Osteocyte (in vitro differentiated cells): Measurements from ENCODE around the gene HTR1B. TPM values are rescaled to one million over a fixed set of nuclear protein-coding genes. Genes with fewer than 3 reads are reported as not detected.
A peak's percentile ranks its signal among the peaks of the same experiment; 100 is the strongest.

ENCODE experiments used
- DNase-seq: peaks from one replicate; pipeline ENCODE4 v3.0.0; 2021; ENCODE audit warnings: mixed read lengths; ENCODE audit not compliant: unreplicated experiment; ENCODE audit errors: extremely low spot score
- H3K27ac Mint-ChIP-seq: one replicate; pipeline ENCODE4 v1.8.0; 2021; ENCODE audit warnings: mild to moderate bottlenecking, mixed read lengths; ENCODE audit not compliant: unreplicated experiment
- H3K27me3 Mint-ChIP-seq: one replicate; pipeline ENCODE4 v1.8.0; 2021; ENCODE audit warnings: mixed read lengths; ENCODE audit not compliant: unreplicated experiment
- H3K36me3 Mint-ChIP-seq: one replicate; pipeline ENCODE4 v1.8.0; 2021; ENCODE audit warnings: mixed read lengths; ENCODE audit not compliant: unreplicated experiment
- H3K4me1 Mint-ChIP-seq: one replicate; pipeline ENCODE4 v1.8.0; 2021; ENCODE audit warnings: mixed read lengths; ENCODE audit not compliant: unreplicated experiment
- H3K4me3 Mint-ChIP-seq: one replicate; pipeline ENCODE4 v1.8.0; 2021; ENCODE audit warnings: mild to moderate bottlenecking, moderate library complexity, mixed read lengths; ENCODE audit not compliant: unreplicated experiment
- H3K9me3 Mint-ChIP-seq: one replicate; pipeline ENCODE4 v1.8.0; 2021; ENCODE audit warnings: mixed read lengths; ENCODE audit not compliant: unreplicated experiment
- CTCF ChIP-seq: fragments of 200-600 bp; sonication (generic); IDR thresholded peaks from 2 replicates; pipeline ENCODE4 v1.5.0; 2021; ENCODE audit warnings: antibody characterized with exemption, mild to moderate bottlenecking, moderate library complexity
- long read RNA-seq: library from polyadenylated mRNA; unstranded; transcript quantifications from one replicate; pipeline ENCODE4 v2.0.0, GENCODE V29; 2021
- total RNA-seq: library from RNA; stranded (reverse); gene quantifications from 2 replicates; pipeline ENCODE4 v1.2.1, GENCODE V29; 2021

The HTR1B gene, protein sequence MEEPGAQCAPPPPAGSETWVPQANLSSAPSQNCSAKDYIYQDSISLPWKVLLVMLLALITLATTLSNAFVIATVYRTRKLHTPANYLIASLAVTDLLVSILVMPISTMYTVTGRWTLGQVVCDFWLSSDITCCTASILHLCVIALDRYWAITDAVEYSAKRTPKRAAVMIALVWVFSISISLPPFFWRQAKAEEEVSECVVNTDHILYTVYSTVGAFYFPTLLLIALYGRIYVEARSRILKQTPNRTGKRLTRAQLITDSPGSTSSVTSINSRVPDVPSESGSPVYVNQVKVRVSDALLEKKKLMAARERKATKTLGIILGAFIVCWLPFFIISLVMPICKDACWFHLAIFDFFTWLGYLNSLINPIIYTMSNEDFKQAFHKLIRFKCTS
- 11.4 and 13.3 TPM in 2 replicates for total RNA-seq
- long read RNA-seq, result 0 reads

GRCh38 chr6:77463308-77463860 is at the start of gene HTR1B:
Gene HTR1B, minus strand, starts transcription at chr6:77463491. Its CDS starts 88 bp downstream, at chr6:77463403.
- no peak for TF ChIP-seq CTCF
- H3K27me3 Mint-ChIP-seq, result no peaks in the 10 kb centered on the region
- H3K4me1 Mint-ChIP-seq, result peaks cover 65% of the 10 kb centered on the region
- peak within 1 kb of the TSS; percentile 89 for H3K27ac Mint-ChIP-seq
- no peaks in the 10 kb centered on the region for H3K36me3 Mint-ChIP-seq
- H3K4me3 Mint-ChIP-seq, result peak within 1 kb of the TSS; percentile 88
- no peak for DNase-seq
- H3K9me3 Mint-ChIP-seq, result no peaks in the 10 kb centered on the region

GRCh38 chr6:77512554-77512953 is 49.3 kb upstream of the HTR1B start:
- Mint-ChIP-seq H3K36me3 (peaks cover 2% of the 10 kb centered on the region), H3K9me3 (peaks cover 32% of the 10 kb centered on the region), H3K27me3 (no peaks in the 10 kb centered on the region), H3K27ac (no peak overlapping the region), H3K4me3 (no peak overlapping the region), H3K4me1 (no peaks in the 10 kb centered on the region)
- DNase-seq, result no peak
- no peak for TF ChIP-seq CTCF

- H3K36me3 Mint-ChIP-seq, result peaks cover 2% of the 10 kb centered on the region
- no peak for DNase-seq
- H3K27ac Mint-ChIP-seq, result no peak overlapping the region
- no peaks in the 10 kb centered on the region for H3K27me3 Mint-ChIP-seq
- no peak for TF ChIP-seq CTCF
- peaks cover 32% of the 10 kb centered on the region for H3K9me3 Mint-ChIP-seq
- H3K4me1 Mint-ChIP-seq, result no peaks in the 10 kb centered on the region
- H3K4me3 Mint-ChIP-seq, result no peak overlapping the region
These were observed 48.6 kb upstream of the HTR1B start for GRCh38 chr6:77511860-77512259.

- no peaks in the 10 kb centered on the region for H3K4me1 Mint-ChIP-seq
- no peaks in the 10 kb centered on the region for H3K9me3 Mint-ChIP-seq
- no peak for DNase-seq
- no peaks in the 10 kb centered on the region for H3K36me3 Mint-ChIP-seq
- H3K4me3 Mint-ChIP-seq, result no peak overlapping the region
- no peak overlapping the region for H3K27ac Mint-ChIP-seq
- H3K27me3 Mint-ChIP-seq, result peaks cover 2% of the 10 kb centered on the region
- TF ChIP-seq CTCF, result no peak
These were observed 39.7 kb upstream of the HTR1B start for GRCh38 chr6:77502981-77503380.

- peaks cover 5% of the 10 kb centered on the region for H3K27me3 Mint-ChIP-seq
- H3K36me3 Mint-ChIP-seq, result no peaks in the 10 kb centered on the region
- no peak overlapping the region for H3K4me3 Mint-ChIP-seq
- H3K27ac Mint-ChIP-seq, result no peak overlapping the region
- no peak for TF ChIP-seq CTCF
- no peaks in the 10 kb centered on the region for H3K4me1 Mint-ChIP-seq
- no peaks in the 10 kb centered on the region for H3K9me3 Mint-ChIP-seq
- no peak for DNase-seq
These were observed 29.2 kb upstream of the HTR1B start for GRCh38 chr6:77492530-77492929.
